H1 (cell line): Measurements from ENCODE around the gene C5orf46. TPM values are rescaled to one million over a fixed set of nuclear protein-coding genes. Genes with fewer than 3 reads are reported as not detected.

Experiments used
- CTCF ChIA-PET: fragments of 300-600 bp; sonication (Branson Sonifier 250); formaldehyde crosslinking; loops from one replicate; lab custom pipeline; 2021; ENCODE audit not compliant: partially characterized antibody; lab: Charles Lee
- POLR2A ChIA-PET: fragments of 300-600 bp; sonication (Branson Sonifier 250); formaldehyde crosslinking; loops from one replicate; lab custom pipeline; 2021; ENCODE audit warnings: inconsistent platforms; ENCODE audit not compliant: partially characterized antibody; lab: Charles Lee
- DNase-seq, 2 experiments: peaks; one replicate each; pipeline versions ENCODE4 v3.0.0 to v3.0.0-alpha.2; 2010 to 2022; ENCODE audit warnings: low spot score in 2 of 2, low read depth in 1 of 2, mixed read lengths in 1 of 2
- FAIRE-seq: peaks from 2 replicates; lab custom pipeline; 2011; peaks lifted over from hg19 to GRCh38; lab: Jason Lieb, UNC
- H2AFZ ChIP-seq: 2 replicates; pipeline ENCODE4 v1.8.1; 2012; ENCODE audit warnings: low read length, inconsistent platforms
- H2AK5ac ChIP-seq: 2 replicates; pipeline ENCODE4 v1.6.1; 2013; ENCODE audit warnings: low read depth, low read length
- H2BK120ac ChIP-seq: replicated peaks from 2 replicates; pipeline ENCODE3; 2013; ENCODE audit warnings: low read depth, low read length, inconsistent platforms
- H2BK12ac ChIP-seq: 2 replicates; pipeline ENCODE4 v1.6.1; 2013; ENCODE audit warnings: low read depth, low read length
- H2BK15ac ChIP-seq: 2 replicates; pipeline ENCODE4 v1.6.1; 2013; ENCODE audit warnings: low read length
- H2BK20ac ChIP-seq: 2 replicates; pipeline ENCODE4 v1.6.1; 2013; ENCODE audit warnings: low read length
- H2BK5ac ChIP-seq: 2 replicates; pipeline ENCODE4 v1.6.1; 2013; ENCODE audit warnings: low read depth, low read length
- H3K14ac ChIP-seq: 2 replicates; pipeline ENCODE4 v1.6.1; 2013; ENCODE audit warnings: inconsistent platforms; ENCODE audit not compliant: insufficient read length
- H3K18ac ChIP-seq: 2 replicates; pipeline ENCODE4 v1.6.1; 2013; ENCODE audit warnings: low read length; ENCODE audit errors: extremely low read depth
- H3K23ac ChIP-seq: 2 replicates; pipeline ENCODE4 v1.6.1; 2013; ENCODE audit warnings: inconsistent platforms; ENCODE audit not compliant: insufficient read length
- H3K23me2 ChIP-seq: 2 replicates; pipeline ENCODE4 v1.6.1; 2013; ENCODE audit warnings: low read depth, low read length
- H3K27ac ChIP-seq: 2 replicates; pipeline ENCODE4 v1.6.1; 2011; ENCODE audit warnings: low read depth, low read length, inconsistent platforms
- H3K27me3 ChIP-seq, 4 experiments: replicated peaks in 1 of 4; 1 replicate in 1 of 4; 2 replicates in 3 of 4; pipeline versions ENCODE4 v1.6.1 to v1.8.1; 2011 to 2013; ENCODE audit warnings: low read length in 3 of 4, mild to moderate bottlenecking in 3 of 4, inconsistent platforms in 2 of 4, mixed read lengths in 2 of 4, moderate library complexity in 1 of 4; ENCODE audit not compliant: control insufficient read depth in 3 of 4, insufficient read depth in 3 of 4; ENCODE audit errors: extremely low read depth in 1 of 4
- H3K36me3 ChIP-seq, 4 experiments: 2 replicates each; pipeline versions ENCODE4 v1.6.1 to v1.8.1; 2011 to 2013; ENCODE audit warnings: mild to moderate bottlenecking in 4 of 4, low read length in 3 of 4, moderate library complexity in 2 of 4, control low read depth in 1 of 4, inconsistent platforms in 1 of 4; ENCODE audit not compliant: insufficient read depth in 4 of 4, control insufficient read depth in 2 of 4
- H3K4ac ChIP-seq: replicated peaks from 2 replicates; pipeline ENCODE3; 2013; ENCODE audit warnings: low read length, low read depth, mixed read lengths, inconsistent platforms; ENCODE audit not compliant: insufficient read length
- H3K4me1 ChIP-seq, 4 experiments: replicated peaks in 1 of 4; 1 replicate in 1 of 4; 2 replicates in 3 of 4; pipeline versions ENCODE4 v1.6.1 to v1.8.1; 2011 to 2013; ENCODE audit warnings: low read length in 3 of 4, inconsistent platforms in 2 of 4, mixed read lengths in 1 of 4; ENCODE audit not compliant: insufficient read depth in 4 of 4, control insufficient read depth in 3 of 4
- H3K4me2 ChIP-seq, 2 experiments: 2 replicates each; pipeline versions ENCODE4 v1.6.1 to v1.8.1; 2011 to 2013; ENCODE audit warnings: low read depth in 2 of 2, low read length in 2 of 2, control low read depth in 1 of 2, inconsistent platforms in 1 of 2, mild to moderate bottlenecking in 1 of 2; ENCODE audit not compliant: insufficient read depth in 1 of 2
- H3K4me3 ChIP-seq, 4 experiments: fragments of 200-600, 300-600 bp in 1 of 4; sonication (generic), shearing (Covaris generic), sonication (Bioruptor Twin) in 1 of 4; 2 replicates each; pipeline versions ENCODE4 v1.5.1 to v1.8.1; 2011 to 2016; ENCODE audit warnings: low read length in 4 of 4, low read depth in 3 of 4, control low read depth in 2 of 4, inconsistent platforms in 2 of 4, mild to moderate bottlenecking in 2 of 4, mixed read lengths in 1 of 4, moderate library complexity in 1 of 4; ENCODE audit not compliant: insufficient read depth in 2 of 4; ENCODE audit errors: extremely low read depth in 1 of 4
- H3K56ac ChIP-seq: replicated peaks from 2 replicates; pipeline ENCODE3; 2013; ENCODE audit warnings: low read depth, mild to moderate bottlenecking, mixed read lengths, low read length, inconsistent platforms; ENCODE audit not compliant: insufficient read length
- H3K79me1 ChIP-seq: 2 replicates; pipeline ENCODE4 v1.6.1; 2013; ENCODE audit warnings: low read depth, low read length, control low read depth
- H3K79me2 ChIP-seq, 2 experiments: 2 replicates each; pipeline versions ENCODE4 v1.6.1 to v1.8.1; 2012 to 2013; ENCODE audit warnings: low read length in 2 of 2, mild to moderate bottlenecking in 2 of 2, inconsistent platforms in 1 of 2; ENCODE audit not compliant: insufficient read depth in 2 of 2, control insufficient read depth in 1 of 2
- H3K9ac ChIP-seq, 4 experiments: replicated peaks in 1 of 4; 1 replicate in 1 of 4; 2 replicates in 3 of 4; pipeline versions ENCODE4 v1.6.1 to v1.8.1; 2011 to 2013; ENCODE audit warnings: low read depth in 3 of 4, low read length in 3 of 4, control low read depth in 2 of 4, mild to moderate bottlenecking in 2 of 4, moderate library complexity in 2 of 4, inconsistent platforms in 1 of 4; ENCODE audit errors: extremely low read depth in 1 of 4
- H3K9me3 ChIP-seq, 2 experiments: 2 replicates each; pipeline versions ENCODE4 v1.6.1 to v1.8.1; 2012 to 2013; ENCODE audit warnings: mild to moderate bottlenecking in 2 of 2, moderate library complexity in 2 of 2, control low read depth in 1 of 2, inconsistent platforms in 1 of 2, low read depth in 1 of 2, low read length in 1 of 2, mixed read lengths in 1 of 2; ENCODE audit not compliant: insufficient read depth in 2 of 2
- H4K20me1 ChIP-seq, 2 experiments: replicated peaks in 1 of 2; 2 replicates each; pipeline versions ENCODE3 to v1.8.1; 2011 to 2013; ENCODE audit warnings: inconsistent platforms in 2 of 2, low read length in 2 of 2, mild to moderate bottlenecking in 1 of 2; ENCODE audit not compliant: insufficient read depth in 2 of 2, control insufficient read depth in 1 of 2
- H4K5ac ChIP-seq: 2 replicates; pipeline ENCODE4 v1.6.1; 2013; ENCODE audit warnings: low read length, low read depth, mixed read lengths, inconsistent platforms; ENCODE audit not compliant: insufficient read length
- H4K8ac ChIP-seq: 2 replicates; pipeline ENCODE4 v1.8.0; 2013; ENCODE audit warnings: mild to moderate bottlenecking, moderate library complexity, low read length, inconsistent platforms; ENCODE audit not compliant: insufficient read depth; ENCODE audit errors: extremely low read depth
- H4K91ac ChIP-seq: replicated peaks from 2 replicates; pipeline ENCODE3; 2013; ENCODE audit warnings: low read length, mixed read lengths, inconsistent platforms; ENCODE audit not compliant: insufficient read length
- SRF ChIP-seq: IDR thresholded peaks from 2 replicates; pipeline ENCODE4 v1.6.1; 2011; ENCODE audit warnings: mild to moderate bottlenecking, low read depth, low read length, moderate library complexity
- WGBS, 2 experiments: shearing (Covaris generic) in 1 of 2; methylation state at CpG; one replicate each; pipeline versions ENCODE4 v1.1.6 to v1.1.7; 2013 to 2015; ENCODE audit warnings: low lambda C conversion rate in 2 of 2, mixed read lengths in 2 of 2, inconsistent platforms in 1 of 2, low coverage in 1 of 2, missing lambda C conversion rate in 1 of 2; ENCODE audit not compliant: insufficient replicate concordance in 2 of 2, insufficient coverage in 1 of 2, insufficient read length in 1 of 2; ENCODE audit errors: extremely low coverage in 1 of 2, missing lambda C conversion rate in 1 of 2; 5-methylcytosine and 5-hydroxymethylcytosine counted together
- polyA plus RNA-seq, 7 experiments: library from polyadenylated mRNA; depleted of rRNA in 3 of 7; stranded (reverse) in 5 of 7; unstranded in 2 of 7; fragments of >200 nt in 5 of 7; fragments of 200-250 nt in 2 of 7; gene quantifications; 1 replicate in 5 of 7; 2 replicates in 1 of 7; 4 replicates in 1 of 7; pipeline versions ENCODE4 v1.2.1 to v1.2.3, GENCODE V29; 2011 to 2013; ENCODE audit warnings: missing spikeins in 2 of 7, mixed read lengths in 2 of 7
- total RNA-seq: library from RNA; stranded (reverse); fragmentation: NEBNext Ultra II Directional; extraction: Animal tissue kit (Norgen Biotek cat#: 25700); gene quantifications from 2 replicates; pipeline ENCODE4 v1.2.1, GENCODE V29; 2021

The C5orf46 gene
- total and polyA plus RNA-seq, 2 of the 8 experiments (the other 6 are each of a cell fraction or from before 2014, with no cell fraction given) = not detected

GRCh38 chr5:147920420-147921030 is 14.2 kb upstream of the C5orf46 start:
- H3K79me2 ChIP-seq = no peaks in the 10 kb centered on the region
- H3K18ac ChIP-seq = no peak overlapping the region
- no peaks in the 10 kb centered on the region for H3K27me3 ChIP-seq
- DNase-seq = no peak
- no peaks in the 10 kb centered on the region for H4K20me1 ChIP-seq
- no peak overlapping the region for H2BK12ac ChIP-seq
- no peaks in the 10 kb centered on the region for H3K9me3 ChIP-seq
- H3K4me1 ChIP-seq = 0 out of 7 replicates have a peak, but pooled peaks cover 0 to 3% (median 0%) of the 10 kb centered on the region in 4 experiments
- no peak overlapping the region for H3K9ac ChIP-seq
- H3K27ac ChIP-seq = no peak overlapping the region
- POLR2A ChIA-PET = no interaction called here
- no peaks in the 10 kb centered on the region for H3K79me1 ChIP-seq
- no peak overlapping the region for H2AK5ac ChIP-seq
- no peak overlapping the region for H3K4me2 ChIP-seq
- H3K14ac ChIP-seq = no peak overlapping the region
- 96% methylated on average over 4 of the region's 4 CpGs; no CpG with 5 or more reads in 1 of the 2 experiments for WGBS, 2 experiments
- H2BK120ac ChIP-seq = no peak overlapping the region
- H2BK5ac ChIP-seq = no peak overlapping the region
- no peak for FAIRE-seq
- H2AFZ ChIP-seq = no peak overlapping the region
- no peak overlapping the region for H3K23ac ChIP-seq
- H2BK15ac ChIP-seq = no peak overlapping the region
- no peak overlapping the region for H4K8ac ChIP-seq
- H3K36me3 ChIP-seq = no peaks in the 10 kb centered on the region
- no peak overlapping the region for H3K56ac ChIP-seq
- H3K23me2 ChIP-seq = no peaks in the 10 kb centered on the region
- no peak overlapping the region for H3K4me3 ChIP-seq
- no peak overlapping the region for H4K5ac ChIP-seq
- H3K4ac ChIP-seq = no peak overlapping the region
- no peak overlapping the region for H4K91ac ChIP-seq
- no peak overlapping the region for H2BK20ac ChIP-seq
- CTCF ChIA-PET = no interaction called here
- TF ChIP-seq SRF = no peak
